HG03060 (cell line): Measurements from ENCODE around the gene MOCS2.

ENCODE experiments used
- ATAC-seq: cut with Tn5 transposase; IDR thresholded peaks from one replicate; pipeline ENCODE4 v1.9.1; 2021; ENCODE audit warnings: low read depth, moderate number of reproducible peaks; ENCODE audit not compliant: unreplicated experiment

Gene MOCS2

GRCh38 chr5:53059281-53059680 lies 50.3 kb downstream of the MOCS2 start:
- no peak for ATAC-seq

- no peak for ATAC-seq
Observed at GRCh38 chr5:53055365-53055764, 54.2 kb downstream of the MOCS2 start.

GRCh38 chr5:53053364-53053763 lies 56.2 kb downstream of the MOCS2 start:
- no peak for ATAC-seq

GRCh38 chr5:53052499-53052898 lies 57.1 kb downstream of the MOCS2 start:
- ATAC-seq = no peak

- no peak for ATAC-seq
Observed at GRCh38 chr5:53048248-53048647, 61.3 kb downstream of the MOCS2 start.
